Fibroblast of skin of right quadriceps (primary cell): ENCODE measurements around the gene TSTD2.

Experiments used
- DNase-seq: peaks from one replicate; pipeline ENCODE4 v3.0.0-alpha.2; 2013

TSTD2 gene

GRCh38 chr9:97632985-97633858 lies at the start of gene TSTD2, which contains the start of gene NCBP1:
Gene TSTD2, minus strand, starts transcription at chr9:97633368. Its CDS starts 5,806 bp downstream, at chr9:97627562.
Gene NCBP1, plus strand, starts transcription at chr9:97633821. Its CDS starts 61 bp downstream, at chr9:97633882.
- peak; percentile 99 for DNase-seq

DNA sequence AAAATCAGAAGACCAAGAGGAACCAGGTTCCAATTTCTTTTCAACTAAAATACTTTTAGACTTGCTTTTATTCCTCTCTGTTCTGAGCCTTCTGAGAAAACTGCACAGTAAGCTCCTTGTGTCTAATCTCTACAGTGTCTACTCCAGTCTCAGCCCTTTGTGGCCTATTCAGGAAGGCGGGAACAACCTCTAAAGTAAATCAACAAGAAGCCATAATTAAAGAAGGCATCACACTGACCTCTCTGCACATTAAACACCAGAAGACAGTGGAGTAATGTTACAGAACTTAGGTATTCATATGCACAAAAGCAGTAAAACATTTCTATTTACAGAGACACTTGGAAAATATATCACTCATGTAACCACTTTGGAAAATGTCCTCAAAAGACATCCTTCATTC lies 49.1 kb upstream of the TSTD2 start:
- DNase-seq = no peak

GRCh38 chr9:97675655-97676054 lies 42.5 kb upstream of the TSTD2 start:
- DNase-seq = no peak

DNA sequence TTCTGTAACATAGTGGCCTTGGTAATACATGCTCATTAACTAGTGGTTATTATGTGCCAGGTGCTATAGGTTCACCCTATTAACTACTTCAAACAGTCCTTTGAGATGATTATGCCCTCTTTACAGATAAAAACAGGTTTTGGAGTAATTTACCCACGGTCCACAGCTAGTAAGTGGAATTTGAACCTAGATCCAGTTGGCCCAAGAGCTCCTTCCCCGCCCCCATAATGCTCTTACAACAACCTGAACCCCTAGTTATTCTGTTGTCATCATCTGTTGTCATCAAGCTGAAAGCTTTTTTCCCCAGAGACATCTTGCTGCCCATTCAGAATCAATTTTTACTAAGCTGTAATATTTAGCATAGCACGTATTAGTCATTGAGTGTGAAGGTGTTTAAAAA lies 40.8 kb upstream of the TSTD2 start:
- no peak for DNase-seq

- no peak for DNase-seq
Observed at GRCh38 chr9:97672403-97672802, 39.2 kb upstream of the TSTD2 start.

DNA sequence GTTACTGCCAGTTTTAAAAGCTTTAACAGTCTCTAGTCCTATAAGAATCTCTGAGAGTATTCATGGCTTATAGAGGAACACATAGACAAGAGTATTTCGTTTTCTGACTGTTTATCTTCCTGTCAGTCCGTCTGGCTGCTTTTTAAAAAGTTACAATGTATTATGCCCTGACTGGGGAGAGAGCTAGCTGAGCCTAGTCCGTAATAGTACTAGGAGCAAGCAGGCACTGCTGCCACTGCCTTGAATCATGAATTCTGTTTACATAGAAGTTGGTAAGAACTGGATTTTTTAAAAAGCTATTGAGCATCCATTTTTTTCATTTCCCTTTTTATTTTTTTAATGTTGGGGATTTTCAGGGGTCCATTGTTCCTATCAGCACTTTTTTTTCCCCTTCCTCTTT lies 37.4 kb upstream of the TSTD2 start:
- DNase-seq = no peak

DNA sequence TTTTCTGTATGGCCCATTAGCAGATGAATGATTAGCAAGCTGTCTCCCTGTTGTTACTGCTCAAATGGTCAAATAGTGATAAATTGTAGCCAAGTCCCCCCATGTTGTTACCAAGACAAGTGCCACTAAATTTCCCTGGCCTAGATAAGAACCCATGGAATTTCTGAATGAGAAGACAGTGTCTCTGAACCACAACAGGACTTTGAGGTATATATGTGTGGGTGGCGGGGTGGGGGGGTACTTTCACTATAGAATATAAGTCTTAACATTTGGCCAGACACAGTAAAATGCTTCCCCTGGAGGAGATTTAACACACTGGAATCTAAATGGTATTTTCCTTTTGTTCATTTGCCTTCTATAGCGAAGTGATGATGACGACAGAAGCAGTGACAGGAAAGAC lies 35.3 kb upstream of the TSTD2 start:
- no peak for DNase-seq

DNA sequence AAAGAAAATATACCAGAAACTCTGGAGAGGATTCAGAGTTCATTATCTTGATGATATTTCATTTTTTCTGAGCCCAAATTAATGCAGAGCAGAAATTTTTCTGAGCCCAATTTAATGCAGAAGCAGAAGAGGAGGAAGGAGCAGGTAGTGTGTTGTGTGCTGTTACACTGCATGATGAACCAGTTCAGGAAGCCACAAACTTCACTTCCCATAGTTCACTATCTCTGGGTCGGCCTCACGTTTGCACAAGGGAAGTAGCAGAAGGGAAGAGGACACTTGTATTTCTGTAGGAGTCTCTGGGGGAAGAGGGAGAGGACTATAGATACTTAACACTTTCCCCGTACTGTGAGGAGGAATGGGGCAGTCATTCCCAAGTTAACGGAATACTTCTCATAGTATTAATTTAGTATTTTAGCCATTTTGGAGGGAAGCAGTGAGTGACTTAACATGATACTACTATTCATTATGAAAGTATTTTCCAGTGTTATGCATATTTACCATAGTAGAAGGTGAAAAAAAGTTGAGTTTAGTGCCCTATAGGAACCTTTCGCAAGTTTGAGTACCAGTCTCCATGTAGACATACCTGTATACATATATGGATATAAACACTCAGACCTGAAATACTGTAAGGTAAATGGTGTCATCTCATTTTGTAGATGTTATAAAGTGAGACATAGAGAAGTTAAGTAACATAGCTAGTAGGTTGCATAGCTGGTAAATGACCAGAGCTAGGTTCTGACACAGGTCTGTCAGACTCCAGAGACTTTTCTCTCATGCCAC lies 33.9 kb upstream of the TSTD2 start:
- no peak for DNase-seq

- DNase-seq = no peak
Observed at GRCh38 chr9:97665742-97666141, 32.6 kb upstream of the TSTD2 start.

DNA sequence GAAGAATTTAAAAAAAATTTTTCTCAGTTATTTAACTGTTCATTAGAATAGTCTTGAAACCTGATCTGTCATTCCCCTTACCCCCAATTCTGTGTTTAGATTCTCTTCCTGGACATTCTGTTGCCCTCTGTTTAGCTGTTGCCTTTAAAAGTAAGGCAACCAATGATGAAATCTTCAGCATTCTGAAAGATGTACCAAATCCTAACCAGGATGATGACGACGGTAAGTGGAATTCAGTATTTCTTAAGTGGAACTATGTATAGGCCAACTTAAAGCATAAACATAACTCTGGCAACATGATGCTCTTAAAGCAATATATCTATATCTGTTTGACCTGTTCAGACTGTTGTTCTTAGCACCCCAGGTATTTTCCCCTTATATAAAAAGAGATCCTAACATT lies 27.7 kb upstream of the TSTD2 start:
- DNase-seq = peak; percentile 2

GRCh38 chr9:97660340-97660739 lies 27.2 kb upstream of the TSTD2 start:
- no peak for DNase-seq

DNA sequence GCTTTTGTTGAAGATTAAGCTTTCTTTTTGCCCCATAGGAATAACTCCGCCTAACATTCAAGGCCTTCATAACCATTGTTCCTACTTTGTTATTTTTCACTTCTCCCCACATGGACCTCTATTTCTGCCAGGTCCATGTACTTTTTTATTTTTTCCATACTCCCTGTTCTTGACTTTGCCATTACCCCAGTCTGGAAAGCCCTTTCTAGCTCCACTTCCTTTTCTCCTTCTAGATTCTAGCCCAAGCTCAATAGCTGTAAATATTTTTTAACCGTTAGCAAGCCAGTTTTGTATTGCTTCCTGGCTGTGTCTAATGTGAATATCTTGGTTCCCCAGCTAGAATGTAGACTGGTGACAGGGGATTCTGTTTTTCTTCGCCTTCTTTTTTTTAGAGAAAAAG lies 26.6 kb upstream of the TSTD2 start:
- DNase-seq = no peak

- no peak for DNase-seq
Observed at GRCh38 chr9:97658707-97659106, 25.5 kb upstream of the TSTD2 start.

DNA sequence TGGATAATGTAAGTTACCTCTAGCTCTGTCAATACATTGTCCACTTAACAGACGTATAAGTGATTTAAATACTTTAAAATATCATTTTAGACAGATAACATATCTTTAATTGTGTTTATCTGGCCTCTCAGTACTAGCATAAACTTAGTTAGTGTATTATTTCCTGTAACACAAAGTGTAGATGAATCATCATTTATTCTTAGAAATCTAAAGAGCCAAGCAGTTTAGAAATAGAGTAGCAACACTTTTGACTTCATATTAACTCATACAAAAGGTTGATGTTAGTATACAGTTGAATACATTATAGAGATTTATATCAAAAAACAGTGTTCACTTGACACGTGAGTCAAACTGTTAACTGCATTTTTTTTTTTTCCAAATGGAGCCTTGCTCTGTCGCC lies 18.5 kb upstream of the TSTD2 start:
- no peak for DNase-seq

DNA sequence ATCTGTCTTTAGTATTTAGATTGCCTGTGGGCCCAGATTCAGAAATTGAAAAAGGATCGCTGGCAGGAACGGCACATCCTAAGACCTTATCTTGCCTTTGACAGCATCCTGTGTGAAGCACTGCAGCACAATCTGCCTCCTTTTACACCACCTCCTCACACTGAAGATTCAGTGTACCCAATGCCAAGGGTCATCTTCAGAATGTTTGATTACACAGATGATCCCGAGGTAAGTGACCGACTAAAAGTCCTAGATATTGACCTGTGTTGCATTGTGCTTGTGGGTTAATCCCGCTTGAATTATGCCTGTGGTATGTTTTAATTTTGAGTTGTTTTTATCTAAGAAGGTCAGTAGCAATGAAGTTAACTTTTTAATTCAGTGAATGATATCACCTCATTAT lies 14.8 kb upstream of the TSTD2 start:
- DNase-seq = no peak

- DNase-seq = no peak
Observed at GRCh38 chr9:97645720-97646119, 12.6 kb upstream of the TSTD2 start.

- no peak for DNase-seq
Observed at GRCh38 chr9:97640325-97640724, 7.2 kb upstream of the TSTD2 start.

DNA sequence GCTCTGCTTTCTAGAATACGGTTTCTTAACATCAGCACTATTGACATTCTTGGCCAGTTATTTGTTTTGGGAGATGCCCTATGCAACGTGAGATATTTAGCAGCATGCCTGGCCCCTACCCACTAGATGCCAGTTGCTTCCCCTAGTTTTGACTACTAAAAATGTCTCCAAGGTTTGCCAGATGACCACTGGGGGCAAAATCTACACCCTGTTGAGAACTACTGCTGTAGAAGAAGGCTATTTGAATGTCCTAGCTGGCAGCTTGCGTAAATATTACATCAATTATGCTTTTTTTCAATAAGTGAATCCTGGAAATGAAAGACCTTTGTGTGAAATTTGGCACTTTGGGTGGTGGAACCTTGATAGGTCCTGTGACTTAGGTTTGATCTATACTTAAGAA lies 5.5 kb upstream of the TSTD2 start:
- DNase-seq = no peak

DNA sequence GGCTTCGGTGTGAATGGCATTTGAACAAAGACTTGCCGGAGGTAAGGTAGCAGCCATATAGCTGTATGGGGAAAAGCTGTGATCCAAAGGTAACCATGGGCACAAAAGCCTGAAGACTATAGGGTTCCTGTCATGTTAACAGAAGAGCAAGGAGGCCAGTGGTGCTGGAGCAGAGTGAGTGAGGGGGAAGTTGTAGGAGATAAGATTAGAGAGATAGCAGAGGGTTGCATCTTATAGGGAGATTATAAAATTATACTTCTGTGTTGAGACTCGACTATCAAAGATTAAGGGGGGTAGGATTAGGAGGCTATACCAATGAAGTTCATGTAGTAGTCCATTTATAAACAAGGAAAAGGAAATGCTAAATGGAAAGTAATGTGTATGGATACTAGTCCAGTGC lies 3.7 kb upstream of the TSTD2 start:
- DNase-seq = no peak

GRCh38 chr9:97635026-97635425 lies 1.9 kb upstream of the TSTD2 start:
- DNase-seq = no peak

- no peak for DNase-seq
Observed at GRCh38 chr9:97633859-97634490, 807 bp upstream of the TSTD2 start.

DNA sequence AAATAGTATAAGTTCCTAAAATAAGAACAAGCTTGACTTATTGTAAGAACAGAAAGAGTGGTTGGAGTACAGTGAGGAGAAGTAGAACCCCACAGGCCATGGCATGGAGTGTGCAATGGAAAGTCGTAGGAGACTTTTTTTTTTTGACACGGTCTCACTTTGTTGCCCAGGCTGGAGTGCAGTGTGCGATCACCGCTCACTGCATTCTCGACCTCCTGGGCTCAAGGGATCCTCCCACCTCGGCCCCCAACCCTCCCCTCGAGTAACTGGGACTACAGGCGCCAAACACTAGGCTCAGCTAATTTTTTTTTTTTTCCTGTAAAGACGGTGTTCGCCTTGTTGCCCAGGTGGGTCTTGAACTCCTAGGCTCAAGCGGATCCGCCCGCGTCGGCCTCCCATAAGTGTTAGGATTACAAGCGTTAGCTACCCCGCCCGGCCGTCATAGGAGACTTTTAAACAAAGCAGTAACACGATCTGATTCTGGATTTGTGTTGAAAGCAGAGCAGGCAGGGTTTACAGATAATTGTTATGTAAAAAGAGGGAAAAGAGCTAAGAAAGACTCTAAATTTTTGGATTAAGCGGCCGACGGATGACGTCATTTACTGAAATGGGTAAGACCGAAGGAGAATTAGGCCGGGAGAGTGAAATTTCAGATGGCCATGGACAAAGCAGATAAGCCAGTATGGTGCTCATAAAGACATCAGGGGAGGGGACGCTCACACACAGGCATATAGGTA lies 752 bp downstream of the TSTD2 start:
- DNase-seq = peak; percentile 82

GRCh38 chr9:97630591-97630990 lies 2.6 kb downstream of the TSTD2 start:
- DNase-seq = no peak
